ENCODE measurements around the gene PLPP4. TPM values are rescaled to one million over a fixed set of nuclear protein-coding genes. Genes with fewer than 3 reads are reported as not detected.

The PLPP4 gene
- total RNA-seq, 1 experiment from 2014 or later: 10.7 TPM

DNA sequence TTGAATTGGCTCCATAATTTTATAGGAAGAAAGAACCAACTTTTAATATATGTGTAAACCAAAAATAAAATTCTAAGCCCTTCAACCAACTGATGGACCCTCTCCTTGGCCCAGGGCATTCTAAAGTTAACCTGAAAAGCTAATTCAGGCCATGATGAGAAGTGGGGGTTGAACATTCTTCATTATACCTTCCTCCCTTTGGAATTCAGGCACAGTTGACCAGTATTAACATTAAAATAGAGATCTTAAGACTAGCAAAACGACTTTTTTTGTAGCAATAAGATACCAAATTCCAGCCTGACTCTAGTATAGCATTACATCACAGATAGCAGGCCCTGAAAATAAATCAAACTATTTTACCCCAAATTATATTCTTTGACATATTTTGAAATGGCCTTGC lies 173.2 kb downstream of the PLPP4 start:
- Histone ChIP-seq H2AFZ (ENCODE audit: low read length) (no peak overlapping the region), H3F3A (ENCODE audit: low read length, unreplicated experiment) (no peaks in the 10 kb centered on the region), H3K9me2 (replicated peaks; ENCODE audit: low read length) (no peaks in the 10 kb centered on the region), H3K27me3 (ENCODE audit: low read length) (no peaks in the 10 kb centered on the region), H3K27ac (ENCODE audit: low read length) (no peak overlapping the region), H3K9ac (ENCODE audit: low read length) (no peak overlapping the region), H3K4me3 (ENCODE audit: low read length) (no peak overlapping the region), H3K4me2 (ENCODE audit: low read length) (no peak overlapping the region), H3K79me2 (ENCODE audit: low read length) (no peaks in the 10 kb centered on the region), H3K4me1 (ENCODE audit: insufficient read depth, low read length) (peaks cover 14% of the 10 kb centered on the region), H4K20me1 (ENCODE audit: low read length) (no peaks in the 10 kb centered on the region), H3K9me3 (ENCODE audit: low read length) (no peaks in the 10 kb centered on the region), H3K36me3 (ENCODE audit: low read depth, low read length) (no peaks in the 10 kb centered on the region)
- no peak for ATAC-seq
- no peak for TF ChIP-seq EZH2 (IDR thresholded peaks at IDR 0.05; ENCODE audit: low read length, unreplicated experiment)
- TF ChIP-seq EZH2phosphoT487 (IDR thresholded peaks at IDR 0.05; ENCODE audit: borderline replicate concordance, low read length): no peak
- TF ChIP-seq, protein P1, sequence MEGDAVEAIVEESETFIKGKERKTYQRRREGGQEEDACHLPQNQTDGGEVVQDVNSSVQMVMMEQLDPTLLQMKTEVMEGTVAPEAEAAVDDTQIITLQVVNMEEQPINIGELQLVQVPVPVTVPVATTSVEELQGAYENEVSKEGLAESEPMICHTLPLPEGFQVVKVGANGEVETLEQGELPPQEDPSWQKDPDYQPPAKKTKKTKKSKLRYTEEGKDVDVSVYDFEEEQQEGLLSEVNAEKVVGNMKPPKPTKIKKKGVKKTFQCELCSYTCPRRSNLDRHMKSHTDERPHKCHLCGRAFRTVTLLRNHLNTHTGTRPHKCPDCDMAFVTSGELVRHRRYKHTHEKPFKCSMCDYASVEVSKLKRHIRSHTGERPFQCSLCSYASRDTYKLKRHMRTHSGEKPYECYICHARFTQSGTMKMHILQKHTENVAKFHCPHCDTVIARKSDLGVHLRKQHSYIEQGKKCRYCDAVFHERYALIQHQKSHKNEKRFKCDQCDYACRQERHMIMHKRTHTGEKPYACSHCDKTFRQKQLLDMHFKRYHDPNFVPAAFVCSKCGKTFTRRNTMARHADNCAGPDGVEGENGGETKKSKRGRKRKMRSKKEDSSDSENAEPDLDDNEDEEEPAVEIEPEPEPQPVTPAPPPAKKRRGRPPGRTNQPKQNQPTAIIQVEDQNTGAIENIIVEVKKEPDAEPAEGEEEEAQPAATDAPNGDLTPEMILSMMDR (conservative IDR thresholded peaks at IDR 0.05; ENCODE audit: low read depth, low read length): no peak
- no peak for DNase-seq
- ChIA-PET POLR2A (ENCODE audit: unreplicated experiment) (no interaction called here), CTCF (no interaction called here)
- intact Hi-C loops (cut with micrococcal nuclease): loop anchor here (5.0 kb wide), 1 partner anchor 102 kb away; no protein-coding TSS in a partner anchor
- BruUV-seq (replicated peaks): no TSS peak

DNA sequence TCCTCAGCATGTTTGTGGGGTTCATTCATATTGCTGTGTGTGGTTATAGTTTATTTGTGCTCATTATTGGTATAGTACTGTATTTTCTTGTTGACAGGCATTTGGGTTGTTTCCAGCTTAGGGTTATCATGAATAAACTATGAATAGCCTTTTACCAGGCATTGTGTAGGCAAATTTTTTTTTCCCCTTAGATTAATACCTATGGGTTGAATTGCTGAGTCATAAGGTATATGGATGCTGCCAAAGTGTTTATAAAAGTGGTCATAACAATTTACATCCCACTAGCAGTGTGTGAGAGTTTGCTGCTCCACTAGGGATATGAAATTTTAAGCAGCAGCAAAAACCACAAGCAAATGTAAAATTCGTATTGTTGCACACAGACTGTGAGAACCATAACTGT lies 175.0 kb downstream of the PLPP4 start:
- no TSS peak for BruUV-seq (replicated peaks)
- POLR2A ChIA-PET (ENCODE audit: unreplicated experiment): no interaction called here
- peak overlapping the region; percentile 32 for H3K27ac ChIP-seq (ENCODE audit: low read length)
- H4K20me1 ChIP-seq (ENCODE audit: low read length): no peaks in the 10 kb centered on the region
- no peak overlapping the region for H3K9ac ChIP-seq (ENCODE audit: low read length)
- H3K4me1 ChIP-seq (ENCODE audit: insufficient read depth, low read length): peaks cover 14% of the 10 kb centered on the region
- TF ChIP-seq EZH2 (IDR thresholded peaks at IDR 0.05; ENCODE audit: low read length, unreplicated experiment): no peak
- no peak for TF ChIP-seq EZH2phosphoT487 (IDR thresholded peaks at IDR 0.05; ENCODE audit: borderline replicate concordance, low read length)
- TF ChIP-seq, protein P1 (conservative IDR thresholded peaks at IDR 0.05; ENCODE audit: low read depth, low read length): no peak
- peak; percentile 45 for DNase-seq
- peak overlapping the region; percentile 6; the same call in 1 of the 2 replicates for H3K4me2 ChIP-seq (ENCODE audit: low read length)
- no peaks in the 10 kb centered on the region for H3K79me2 ChIP-seq (ENCODE audit: low read length)
- H2AFZ ChIP-seq (ENCODE audit: low read length): no peak overlapping the region
- H3K4me3 ChIP-seq (ENCODE audit: low read length): no peak overlapping the region
- no peaks in the 10 kb centered on the region for H3K27me3 ChIP-seq (ENCODE audit: low read length)
- no peaks in the 10 kb centered on the region for H3K9me3 ChIP-seq (ENCODE audit: low read length)
- H3K9me2 ChIP-seq (replicated peaks; ENCODE audit: low read length): no peaks in the 10 kb centered on the region
- CTCF ChIA-PET: no interaction called here
- intact Hi-C loops (cut with micrococcal nuclease): loop anchor here (5.0 kb wide), 1 partner anchor 100 kb away; no protein-coding TSS in a partner anchor
- no peaks in the 10 kb centered on the region for H3K36me3 ChIP-seq (ENCODE audit: low read depth, low read length)
- peak; percentile 63 for ATAC-seq
- H3F3A ChIP-seq (ENCODE audit: low read length, unreplicated experiment): no peaks in the 10 kb centered on the region

DNA sequence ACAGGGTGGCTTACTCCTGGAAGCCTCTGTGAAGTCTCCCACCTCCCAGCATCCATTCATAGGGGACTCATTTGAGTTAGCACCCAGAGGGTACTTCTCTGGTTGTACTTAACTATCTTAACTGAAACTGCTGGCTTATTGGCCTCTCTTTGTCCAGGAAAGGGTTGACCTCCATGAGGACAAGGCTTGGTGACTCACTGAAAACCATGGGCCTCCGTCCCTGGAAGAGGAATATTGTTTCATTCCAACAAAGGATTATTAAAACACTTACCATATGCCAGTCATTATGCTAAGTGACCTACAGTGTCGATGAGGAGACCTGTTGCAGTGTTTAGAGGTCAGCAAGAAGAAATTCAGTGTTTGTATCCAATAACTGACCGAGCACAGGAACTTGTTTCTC lies 175.9 kb downstream of the PLPP4 start:
- no peak overlapping the region for H2AFZ ChIP-seq (ENCODE audit: low read length)

More for the DNA sequence above, 175.9 kb downstream of the PLPP4 start:
- TF ChIP-seq EZH2phosphoT487 (IDR thresholded peaks at IDR 0.05; ENCODE audit: borderline replicate concordance, low read length) (no peak), EZH2 (IDR thresholded peaks at IDR 0.05; ENCODE audit: low read length, unreplicated experiment) (no peak)
- TF ChIP-seq, protein P1 (conservative IDR thresholded peaks at IDR 0.05; ENCODE audit: low read depth, low read length): no peak
- POLR2A ChIA-PET (ENCODE audit: unreplicated experiment): no interaction called here
- Histone ChIP-seq H3K27me3 (ENCODE audit: low read length) (no peaks in the 10 kb centered on the region), H3K36me3 (ENCODE audit: low read depth, low read length) (no peaks in the 10 kb centered on the region), H3K4me1 (ENCODE audit: insufficient read depth, low read length) (peaks cover 14% of the 10 kb centered on the region), H3K27ac (ENCODE audit: low read length) (no peak overlapping the region), H3K9me3 (ENCODE audit: low read length) (no peaks in the 10 kb centered on the region), H3K9me2 (replicated peaks; ENCODE audit: low read length) (no peaks in the 10 kb centered on the region), H3K79me2 (ENCODE audit: low read length) (no peaks in the 10 kb centered on the region), H3K4me2 (ENCODE audit: low read length) (no peak overlapping the region), H3K9ac (ENCODE audit: low read length) (no peak overlapping the region), H4K20me1 (ENCODE audit: low read length) (no peaks in the 10 kb centered on the region), H3K4me3 (ENCODE audit: low read length) (no peak overlapping the region), H3F3A (ENCODE audit: low read length, unreplicated experiment) (no peaks in the 10 kb centered on the region)
- intact Hi-C loops (cut with micrococcal nuclease): loop anchor here (5.0 kb wide), 1 partner anchor 99 kb away; no protein-coding TSS in a partner anchor
- DNase-seq: no peak
- no TSS peak for BruUV-seq (replicated peaks)
- CTCF ChIA-PET: no interaction called here
- ATAC-seq: no peak

Data from PC-3 (cell line).